ENCODE measurements around the gene STRN.

DNA sequence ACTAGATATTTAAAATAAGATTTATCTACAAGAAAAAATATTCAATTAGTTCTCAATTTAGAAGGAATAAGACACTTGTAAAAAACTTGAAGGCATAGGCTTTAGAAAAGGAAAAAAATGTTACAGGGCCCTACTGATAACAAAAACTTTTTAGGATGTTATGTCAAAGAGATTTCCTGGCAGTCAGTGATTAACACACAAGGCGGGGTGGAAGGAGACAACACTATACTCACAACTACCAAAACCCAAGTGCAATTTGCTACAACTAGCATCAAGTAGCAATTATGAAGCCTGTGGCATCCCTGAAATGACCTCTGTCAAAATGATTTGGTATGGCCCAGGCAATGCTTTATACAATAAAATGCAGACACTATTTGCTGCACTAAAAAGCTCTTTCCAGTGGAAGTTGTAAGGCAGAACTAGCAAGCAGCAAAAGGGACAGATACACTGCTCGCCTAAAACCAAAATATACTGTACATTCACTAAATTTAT is 15.3 kb downstream of the STRN start:
- TF ChIP-seq, protein P1, sequence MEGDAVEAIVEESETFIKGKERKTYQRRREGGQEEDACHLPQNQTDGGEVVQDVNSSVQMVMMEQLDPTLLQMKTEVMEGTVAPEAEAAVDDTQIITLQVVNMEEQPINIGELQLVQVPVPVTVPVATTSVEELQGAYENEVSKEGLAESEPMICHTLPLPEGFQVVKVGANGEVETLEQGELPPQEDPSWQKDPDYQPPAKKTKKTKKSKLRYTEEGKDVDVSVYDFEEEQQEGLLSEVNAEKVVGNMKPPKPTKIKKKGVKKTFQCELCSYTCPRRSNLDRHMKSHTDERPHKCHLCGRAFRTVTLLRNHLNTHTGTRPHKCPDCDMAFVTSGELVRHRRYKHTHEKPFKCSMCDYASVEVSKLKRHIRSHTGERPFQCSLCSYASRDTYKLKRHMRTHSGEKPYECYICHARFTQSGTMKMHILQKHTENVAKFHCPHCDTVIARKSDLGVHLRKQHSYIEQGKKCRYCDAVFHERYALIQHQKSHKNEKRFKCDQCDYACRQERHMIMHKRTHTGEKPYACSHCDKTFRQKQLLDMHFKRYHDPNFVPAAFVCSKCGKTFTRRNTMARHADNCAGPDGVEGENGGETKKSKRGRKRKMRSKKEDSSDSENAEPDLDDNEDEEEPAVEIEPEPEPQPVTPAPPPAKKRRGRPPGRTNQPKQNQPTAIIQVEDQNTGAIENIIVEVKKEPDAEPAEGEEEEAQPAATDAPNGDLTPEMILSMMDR (IDR thresholded peaks at IDR 0.05; ENCODE audit: low read depth, low read length) = no peak
- no peak for TF ChIP-seq EZH2phosphoT487 (IDR thresholded peaks at IDR 0.05; ENCODE audit: low read depth)
